G401 (cell line): Measurements from ENCODE around the gene NRP2. TPM values are rescaled to one million over a fixed set of nuclear protein-coding genes. Genes with fewer than 3 reads are reported as not detected.

Experiments
- DNase-seq: peaks from one replicate; pipeline ENCODE4 v3.0.0-alpha.2; 2015; ENCODE audit warnings: low spot score
- in situ Hi-C: cut with HindIII; loops from 2 replicates; pipeline ENCODE4 v1.10.0; 2016; ENCODE audit warnings: low sequenced_read_pairs, mixed read lengths
- total RNA-seq: library from RNA; depleted of rRNA; stranded (reverse); fragments of >200 nt; shearing (Covaris generic); gene quantifications from 2 replicates; pipeline ENCODE4 v1.2.3, GENCODE V29; 2014

NRP2 gene
- total RNA-seq, 1 experiment from 2014 or later, result 7.9 TPM

DNA sequence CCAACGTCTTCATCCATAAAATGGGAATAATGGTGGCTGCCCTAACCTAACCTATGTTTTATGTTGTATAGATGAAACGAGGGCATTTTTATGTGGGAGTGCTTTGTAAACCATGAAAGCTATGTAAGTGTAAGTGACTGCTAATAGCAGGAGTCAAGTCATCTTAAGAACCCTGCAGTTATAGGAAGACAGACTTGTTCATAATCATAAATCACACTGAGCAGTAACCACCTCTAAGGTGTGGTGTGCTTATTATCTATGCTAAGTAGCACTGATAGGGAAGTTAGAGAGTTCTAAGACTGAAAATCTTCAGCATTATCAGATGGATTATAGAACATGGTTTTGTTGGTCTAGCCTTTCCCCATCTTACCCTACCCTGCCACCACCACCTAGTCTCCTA lies 24.2 kb upstream of the NRP2 start:
- in situ Hi-C loops, result no loop called here
- no peak for DNase-seq

DNA sequence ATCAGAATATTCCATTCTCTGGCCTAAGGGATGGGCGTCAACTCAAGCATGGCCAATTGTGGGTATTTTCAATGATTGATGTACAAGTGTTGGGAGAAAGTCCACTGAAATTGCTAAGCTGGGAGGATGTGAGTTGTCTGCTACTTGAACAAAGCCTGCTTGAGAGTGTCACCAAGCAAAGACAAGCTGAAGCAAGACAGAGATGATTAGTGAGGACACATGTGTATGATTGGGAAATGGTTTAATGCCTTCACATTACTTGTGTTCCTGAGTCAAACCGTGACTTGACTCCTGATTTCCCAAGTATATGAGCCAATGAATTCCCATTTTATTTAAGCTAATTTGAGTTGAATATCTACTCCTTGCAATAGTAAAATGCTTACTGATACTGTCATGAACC lies 23.7 kb upstream of the NRP2 start:
- no peak for DNase-seq
- in situ Hi-C loops, result no loop called here

DNA sequence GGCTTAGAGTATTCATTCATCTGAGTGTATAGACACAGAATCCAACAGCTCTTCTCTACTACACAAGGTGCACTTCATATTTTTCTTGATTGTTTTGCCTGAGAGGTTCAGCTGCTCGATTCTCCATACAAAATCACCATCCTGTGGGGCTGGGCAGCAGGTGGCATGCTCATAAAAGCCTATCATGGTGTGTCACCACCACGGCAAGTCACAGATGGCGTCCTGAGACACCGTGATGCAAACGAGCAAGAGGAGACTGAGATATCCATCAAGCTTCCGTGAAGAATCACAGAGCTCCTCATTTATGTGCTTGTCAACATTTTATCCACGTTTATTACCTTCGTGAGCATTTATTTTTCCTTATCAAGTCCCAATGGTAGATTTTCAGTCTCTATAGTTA lies 22.4 kb upstream of the NRP2 start:
- no peak for DNase-seq
- in situ Hi-C loops, result no loop called here

DNA sequence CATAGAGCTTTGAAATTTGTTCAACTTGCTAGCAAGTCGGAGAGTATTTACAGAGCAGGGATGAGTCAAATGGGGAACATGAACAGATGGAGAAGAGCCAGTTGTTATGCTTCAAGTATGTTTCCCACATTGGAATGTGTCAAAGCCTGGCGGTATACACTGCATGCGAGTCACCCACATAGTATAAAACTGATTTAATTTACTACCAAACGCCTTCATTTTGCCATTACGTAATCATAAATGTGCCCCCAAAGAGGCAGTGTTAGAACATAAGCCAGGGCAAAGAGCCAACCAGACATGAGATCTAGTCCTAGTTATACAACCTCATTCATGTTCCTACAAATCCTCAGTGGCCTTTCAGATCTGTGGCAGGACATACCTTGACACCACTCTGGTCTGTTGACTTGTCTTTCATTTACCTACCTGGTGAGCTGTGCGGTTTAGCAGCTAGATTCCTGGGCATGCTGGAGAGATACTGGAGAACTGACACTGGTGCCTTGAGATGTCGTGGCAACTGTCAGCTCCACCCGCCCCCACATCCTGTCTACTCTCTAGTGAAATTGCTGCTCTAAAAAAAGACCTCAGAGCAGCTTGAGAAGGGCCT lies 21.7 kb upstream of the NRP2 start:
- no peak for DNase-seq
- in situ Hi-C loops, result no loop called here

DNA sequence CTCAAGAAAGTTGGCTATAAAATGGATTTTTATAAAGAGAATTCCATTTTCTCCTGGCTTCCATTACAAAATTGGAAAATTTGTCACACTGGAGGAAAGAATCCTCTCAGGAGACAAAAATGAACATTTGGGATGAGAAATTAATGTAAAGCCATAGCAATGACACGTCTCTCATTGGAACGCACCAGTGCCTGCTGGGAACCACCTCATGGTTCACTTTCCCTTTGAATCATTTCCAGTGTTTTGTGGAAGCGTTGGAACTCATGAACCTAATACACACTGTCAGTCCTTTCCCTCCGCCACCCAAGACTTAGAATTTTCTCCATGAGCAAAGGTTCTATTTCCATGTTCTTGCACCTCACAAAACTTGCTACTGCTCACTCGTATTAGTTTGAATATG lies 21.0 kb upstream of the NRP2 start:
- in situ Hi-C loops, result no loop called here

DNA sequence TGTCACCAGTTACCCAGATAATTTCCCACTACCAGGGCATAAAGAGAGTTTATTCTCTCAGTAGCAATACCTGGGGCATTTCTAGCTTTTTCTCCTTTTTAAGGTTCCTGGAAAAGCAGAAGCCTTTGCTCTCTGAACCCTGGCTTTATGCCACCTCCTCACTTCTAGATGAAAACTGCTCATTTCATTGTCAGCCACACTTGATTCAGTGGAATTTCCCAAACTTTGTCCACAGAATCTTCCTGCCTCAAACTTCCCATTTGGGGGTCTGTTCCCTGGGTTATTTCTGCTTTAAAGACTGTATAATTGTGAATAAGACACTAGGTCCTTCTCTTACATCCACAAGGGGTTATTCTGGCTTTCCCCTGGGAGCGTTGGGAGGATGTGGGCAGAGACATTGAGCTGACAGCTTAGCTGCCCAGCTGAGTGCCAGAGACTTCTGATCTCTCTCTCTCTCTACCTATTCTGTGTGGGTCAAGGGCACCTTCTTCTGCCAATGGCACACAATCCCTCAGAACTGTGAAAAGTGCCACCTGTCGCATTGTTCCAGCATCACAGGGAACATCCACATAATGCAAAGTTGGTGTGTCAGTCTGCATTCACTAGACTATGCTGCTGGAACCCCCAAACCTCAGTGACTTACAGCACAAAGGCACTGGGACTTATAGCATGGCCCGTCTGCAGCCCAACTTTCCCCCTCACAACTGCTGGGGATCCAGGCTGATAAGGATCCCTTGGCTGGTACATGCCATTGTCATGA lies 19.9 kb upstream of the NRP2 start:
- DNase-seq, result no peak
- in situ Hi-C loops, result no loop called here

More for the DNA sequence above, 21.0 kb upstream of the NRP2 start:
- DNase-seq, result no peak

DNA sequence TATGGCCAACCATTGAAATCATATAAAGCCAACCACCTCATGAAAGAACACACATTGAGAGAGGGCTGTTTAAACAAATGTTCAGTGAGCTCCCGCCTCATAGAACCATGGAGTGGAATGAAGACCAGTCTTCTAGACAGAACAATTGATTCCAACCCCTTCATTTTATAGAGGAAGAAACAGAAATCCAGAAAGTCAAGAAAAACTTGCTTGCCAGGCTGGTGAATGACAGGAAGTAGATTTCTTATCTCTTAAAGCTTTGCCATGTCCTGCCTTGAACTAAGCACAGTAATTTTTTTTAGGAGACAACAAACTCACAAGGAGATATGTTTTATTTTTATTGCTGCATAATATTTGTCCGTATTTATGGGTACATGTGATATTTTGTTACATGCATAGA lies 16.5 kb upstream of the NRP2 start:
- DNase-seq, result no peak
- in situ Hi-C loops, result no loop called here

DNA sequence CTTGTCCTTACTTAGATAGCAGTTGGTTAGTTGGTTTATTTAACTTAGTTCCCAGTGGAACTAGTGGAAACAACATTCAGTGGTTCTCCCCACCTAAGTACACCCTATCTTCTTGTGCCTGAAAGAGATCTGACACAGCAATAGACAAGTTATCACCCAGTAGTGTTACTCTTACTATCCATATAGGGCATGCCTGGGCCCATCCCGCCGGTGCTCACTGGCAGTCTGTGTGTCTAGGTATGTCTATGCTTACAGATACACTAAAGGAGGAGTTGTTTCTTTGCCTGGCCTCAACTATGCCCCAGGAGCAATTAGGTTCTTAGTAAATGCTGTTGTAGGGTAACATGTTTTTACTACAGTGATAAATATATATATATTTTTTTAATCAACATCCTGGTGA lies 12.0 kb upstream of the NRP2 start:
- DNase-seq, result no peak
- in situ Hi-C loops, result no loop called here

DNA sequence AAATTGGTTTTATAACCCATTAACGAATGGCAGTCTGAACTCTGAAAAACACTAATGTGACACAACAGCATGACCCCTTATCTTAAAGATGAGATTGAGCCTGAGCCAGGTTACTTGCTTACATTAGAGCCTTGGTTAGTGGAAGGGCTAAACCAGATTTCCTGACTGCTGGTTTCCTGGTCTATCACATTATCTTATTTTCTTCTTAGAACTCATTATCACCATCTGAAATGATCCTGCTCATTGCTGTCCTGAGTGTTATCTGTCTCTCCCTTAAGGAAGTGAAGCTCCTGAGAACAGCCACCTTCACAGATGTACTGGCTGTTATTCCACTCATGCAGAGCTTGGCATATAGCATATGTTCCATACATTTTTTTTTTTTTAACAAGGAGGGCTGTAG lies 9.0 kb upstream of the NRP2 start:
- in situ Hi-C loops, result no loop called here
- DNase-seq, result no peak

DNA sequence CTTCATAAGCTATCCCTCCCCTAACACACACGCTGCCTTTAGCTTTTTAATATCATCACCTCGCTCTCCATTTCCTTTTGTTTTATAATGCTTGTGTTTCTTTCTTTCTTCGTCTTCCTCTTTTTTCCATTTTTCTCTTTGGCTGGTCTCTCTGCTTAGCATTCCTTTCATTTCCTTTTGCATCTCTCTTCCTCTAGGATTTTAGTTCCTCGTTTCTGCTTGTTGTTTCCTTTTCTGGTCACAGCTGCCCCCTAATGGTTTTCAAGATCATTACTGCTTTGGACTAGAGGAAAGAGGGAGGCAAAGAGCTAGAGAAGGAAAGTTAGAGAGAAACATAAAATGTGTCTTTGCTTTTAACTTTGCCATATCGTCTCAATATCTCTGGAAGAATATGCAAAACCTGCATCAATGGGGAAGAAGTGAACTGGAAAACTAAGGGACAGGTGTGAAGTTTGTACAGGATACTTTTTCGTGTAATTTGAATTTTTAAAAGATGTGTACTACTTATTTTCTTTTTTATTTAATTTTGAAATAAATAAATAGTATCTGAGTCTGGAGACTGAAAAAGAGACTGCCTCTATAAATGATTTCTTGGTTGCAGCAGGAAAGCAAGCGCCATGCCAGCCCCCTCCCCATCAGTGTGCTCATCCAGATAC lies 6.3 kb upstream of the NRP2 start:
- DNase-seq, result peak; percentile 49
- in situ Hi-C loops, result no loop called here

DNA sequence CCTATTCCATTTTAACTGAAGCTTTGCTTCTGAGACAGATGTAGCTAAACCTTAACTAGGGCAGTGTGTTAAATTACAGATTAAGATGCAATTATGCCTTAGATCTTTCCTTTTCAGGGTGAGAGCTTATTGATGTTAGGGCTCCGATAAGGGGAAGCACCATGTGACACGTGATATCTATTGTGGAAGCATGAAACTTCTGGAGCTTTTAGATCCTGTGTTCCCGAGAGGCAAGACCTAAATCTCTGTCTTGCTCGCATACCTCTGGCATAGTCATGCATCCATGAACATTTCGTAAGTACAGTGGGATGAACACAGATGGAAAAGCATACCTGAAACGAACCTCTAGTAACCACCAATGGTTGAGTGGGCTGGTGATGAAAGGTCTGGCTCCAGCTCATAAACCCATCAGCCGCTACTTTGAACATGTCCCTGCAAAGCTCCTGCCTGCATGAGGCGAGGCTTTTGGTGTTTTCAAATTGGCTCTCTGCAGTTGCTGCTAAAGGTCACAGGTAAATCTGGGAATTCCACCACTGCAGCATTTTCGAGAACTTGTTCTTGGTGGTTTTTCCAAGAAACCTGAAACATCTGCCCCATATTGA lies 3.7 kb upstream of the NRP2 start:
- in situ Hi-C loops, result no loop called here
- no peak for DNase-seq

DNA sequence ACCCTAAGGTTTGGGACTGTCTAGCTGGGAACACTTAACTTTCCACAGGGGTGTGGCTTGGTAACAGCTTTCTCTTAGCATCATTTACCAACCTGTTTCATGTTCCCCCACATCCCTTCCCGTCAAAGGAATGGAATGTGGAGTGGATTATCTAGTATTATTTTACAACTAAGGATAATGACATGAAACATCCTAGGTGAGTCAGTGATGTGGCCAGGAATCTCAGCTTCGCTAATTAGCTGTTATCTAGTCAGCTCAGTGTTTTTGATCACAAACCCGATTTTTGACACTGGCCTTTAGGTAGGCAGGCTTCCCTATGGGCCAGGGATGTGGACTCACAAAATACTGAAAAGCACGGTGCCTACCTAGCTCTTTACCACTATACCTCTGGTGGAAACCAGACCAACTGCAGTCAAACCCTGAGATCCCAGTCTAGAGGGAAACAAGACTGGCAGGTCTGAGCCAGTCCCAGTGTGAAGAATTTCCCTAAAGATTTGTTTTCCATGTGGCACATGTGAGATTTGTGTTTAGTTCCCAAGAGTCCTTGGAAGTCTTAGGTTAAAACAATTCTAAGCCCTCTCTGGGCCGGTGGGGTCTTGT lies 2.8 kb upstream of the NRP2 start:
- DNase-seq, result no peak
- in situ Hi-C loops, result no loop called here

DNA sequence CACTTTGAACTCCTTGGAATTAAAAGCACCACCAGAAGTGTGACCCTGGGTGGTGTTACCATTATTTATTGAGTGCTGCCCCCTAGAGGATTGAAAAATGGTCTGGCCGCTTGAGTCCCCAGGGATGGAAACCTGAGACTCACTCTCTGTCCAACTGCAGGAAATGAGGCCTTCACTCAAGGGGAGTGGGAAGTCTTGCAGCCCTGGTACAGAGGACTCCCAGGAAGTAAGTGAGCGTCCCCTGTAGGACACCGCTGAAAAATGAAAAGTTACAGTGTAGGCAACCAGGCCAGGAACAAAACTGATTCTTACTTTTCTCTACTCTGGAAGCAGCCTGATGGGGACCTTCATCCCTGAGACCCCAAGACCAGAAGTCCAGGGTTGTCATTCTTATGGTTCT lies 2.2 kb upstream of the NRP2 start:
- peak; percentile 26 for DNase-seq
- in situ Hi-C loops, result no loop called here

DNA sequence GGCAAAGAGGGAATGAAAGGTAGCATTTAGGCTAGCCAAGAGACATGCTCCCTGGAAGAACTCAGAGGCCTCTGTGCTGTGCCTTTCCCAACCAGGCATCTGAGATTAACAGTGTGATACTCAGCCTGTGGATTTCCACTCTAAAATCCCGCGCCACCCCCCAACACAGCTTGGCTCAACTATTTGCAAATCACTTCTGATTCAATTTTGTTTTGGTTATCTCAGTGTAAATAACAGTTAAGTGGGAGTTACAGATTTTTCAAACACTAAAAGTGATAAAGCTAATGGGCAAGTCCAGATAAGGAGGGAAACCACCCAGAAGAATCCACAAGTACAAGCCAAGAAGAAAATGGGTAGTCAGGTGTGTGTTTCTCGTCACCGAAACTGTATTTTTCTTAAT lies 1.4 kb upstream of the NRP2 start:
- in situ Hi-C loops, result no loop called here
- DNase-seq, result no peak

DNA sequence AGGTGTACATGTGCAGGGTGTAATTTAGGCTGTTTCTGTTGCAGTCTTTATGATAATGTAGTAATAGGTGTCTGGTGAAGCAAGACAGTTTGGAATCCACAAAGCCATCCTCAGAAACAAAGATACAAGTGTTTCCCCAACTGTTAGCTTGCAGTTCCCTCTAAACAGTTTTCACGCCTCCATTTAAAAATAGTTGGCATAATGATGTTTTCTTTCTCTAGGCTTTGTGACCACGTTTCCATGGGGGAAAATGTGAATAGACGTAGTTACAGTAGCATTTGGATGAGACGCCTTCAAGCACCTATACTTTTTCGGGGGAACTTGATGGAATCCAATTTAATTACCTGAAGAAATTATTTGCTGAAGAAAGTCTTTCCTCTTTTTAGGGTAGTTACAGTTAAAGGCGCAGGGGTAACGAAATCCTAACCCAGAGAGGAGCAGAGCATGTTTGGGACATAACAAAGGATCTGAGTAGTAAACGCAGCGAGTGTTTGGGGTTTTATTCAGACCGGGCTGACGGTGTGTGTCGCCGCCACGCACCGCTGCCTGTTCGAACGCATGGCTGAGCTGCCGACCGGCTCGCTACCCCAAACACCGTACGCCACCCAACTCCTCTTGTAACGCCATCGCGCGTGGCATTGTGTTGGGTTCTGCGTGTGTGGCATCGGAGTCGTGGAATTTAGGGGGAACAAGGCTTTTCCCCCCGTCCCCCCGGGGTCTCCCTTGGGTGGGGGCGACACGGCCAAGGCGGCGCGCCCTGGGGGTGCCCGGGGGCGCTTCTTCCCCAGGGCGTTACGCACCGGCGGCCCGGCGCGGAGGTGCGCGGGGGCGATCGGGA lies 681 bp upstream of the NRP2 start:
- in situ Hi-C loops, result no loop called here
- no peak for DNase-seq

DNA sequence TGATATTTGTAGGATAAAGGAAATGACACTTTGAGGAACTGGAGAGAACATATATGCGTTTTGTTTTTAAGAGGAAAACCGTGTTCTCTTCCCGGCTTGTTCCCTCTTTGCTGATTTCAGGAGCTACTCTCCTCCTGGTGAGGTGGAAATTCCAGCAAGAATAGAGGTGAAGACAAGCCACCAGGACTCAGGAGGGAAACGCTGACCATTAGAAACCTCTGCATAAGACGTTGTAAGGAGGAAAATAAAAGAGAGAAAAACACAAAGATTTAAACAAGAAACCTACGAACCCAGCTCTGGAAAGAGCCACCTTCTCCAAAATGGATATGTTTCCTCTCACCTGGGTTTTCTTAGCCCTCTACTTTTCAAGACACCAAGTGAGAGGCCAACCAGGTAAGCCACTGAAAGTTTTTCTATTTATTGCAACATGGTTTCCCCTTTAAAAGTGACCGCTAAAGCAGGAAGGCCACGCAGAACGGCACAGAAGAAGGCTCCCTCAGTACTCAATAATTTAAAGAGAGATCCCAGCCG lies 735 bp downstream of the NRP2 start:
- no peak for DNase-seq
- in situ Hi-C loops, result no loop called here

DNA sequence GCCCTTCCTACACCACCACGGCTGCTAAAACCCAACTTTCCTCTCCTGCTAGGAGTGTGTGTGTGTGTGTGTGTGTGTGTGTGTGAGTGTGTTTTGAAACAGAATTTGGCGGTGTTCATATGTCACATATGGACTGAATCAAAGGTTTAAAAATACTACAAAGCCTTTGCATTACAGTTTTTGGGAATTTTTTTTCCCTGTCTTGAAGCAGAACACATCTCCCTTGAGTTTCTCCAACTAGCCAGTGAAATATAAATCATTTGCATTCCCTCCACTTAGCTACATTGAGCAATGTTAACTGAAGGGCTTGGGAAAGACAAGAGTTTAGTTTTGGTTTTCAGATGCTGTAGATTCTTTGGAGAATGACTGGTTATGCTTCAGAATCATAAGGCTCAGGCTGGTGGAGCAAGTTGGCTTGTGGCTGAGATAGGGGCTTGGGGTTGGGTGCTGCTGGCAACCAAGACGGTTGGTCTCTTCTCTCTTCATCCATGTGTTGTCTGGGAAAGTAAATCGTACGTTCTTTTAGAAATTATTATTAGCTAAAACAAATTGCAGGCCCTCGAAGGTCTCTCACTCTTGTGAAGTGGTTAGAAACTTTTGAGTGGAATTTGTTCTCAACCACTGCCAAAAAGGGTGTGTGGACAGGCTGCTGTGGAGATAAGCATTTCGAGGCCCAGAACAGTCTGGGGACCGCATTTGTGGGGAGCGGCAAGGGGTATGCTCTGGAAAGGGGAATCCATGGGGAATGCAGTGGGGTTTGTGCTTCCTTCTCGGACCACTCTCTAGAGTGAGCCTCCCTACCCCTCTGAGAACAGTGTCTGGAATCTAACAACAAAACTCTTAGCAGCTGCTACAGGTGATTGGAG lies 1.4 kb downstream of the NRP2 start:
- DNase-seq, result no peak

DNA sequence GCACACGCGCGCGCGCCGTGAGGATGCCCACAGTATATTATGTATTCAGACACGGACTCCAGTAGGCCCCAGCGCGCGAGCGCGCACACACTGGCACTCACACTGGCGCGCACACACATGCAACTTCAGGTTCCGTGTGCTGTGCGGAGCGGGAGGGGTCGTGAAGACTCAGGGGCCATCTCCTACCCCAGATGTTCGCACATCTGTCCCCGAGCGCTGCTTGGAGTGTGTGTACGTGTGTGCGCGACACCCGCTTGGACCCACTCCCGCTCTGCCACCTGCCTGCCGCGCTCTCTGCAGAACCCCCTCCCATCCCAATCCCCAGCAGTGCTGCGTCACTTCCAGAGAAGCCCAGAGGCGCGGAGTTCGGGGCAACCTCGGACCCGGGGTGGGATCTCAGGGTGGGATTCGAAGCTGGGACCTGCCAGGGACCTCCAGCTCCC lies 2.6 kb downstream of the NRP2 start:
- in situ Hi-C loops, result no loop called here
- DNase-seq, result no peak

More for the DNA sequence above, 1.4 kb downstream of the NRP2 start:
- in situ Hi-C loops, result no loop called here
